ENCODE measurements around the gene NDUFS8.

The NDUFS8 gene

GRCh38 chr11:68074584-68075352 lies 44.3 kb downstream of the NDUFS8 start:
- no peak for DNase-seq (ENCODE audit: low read depth)
- TF ChIP-seq, protein P1, sequence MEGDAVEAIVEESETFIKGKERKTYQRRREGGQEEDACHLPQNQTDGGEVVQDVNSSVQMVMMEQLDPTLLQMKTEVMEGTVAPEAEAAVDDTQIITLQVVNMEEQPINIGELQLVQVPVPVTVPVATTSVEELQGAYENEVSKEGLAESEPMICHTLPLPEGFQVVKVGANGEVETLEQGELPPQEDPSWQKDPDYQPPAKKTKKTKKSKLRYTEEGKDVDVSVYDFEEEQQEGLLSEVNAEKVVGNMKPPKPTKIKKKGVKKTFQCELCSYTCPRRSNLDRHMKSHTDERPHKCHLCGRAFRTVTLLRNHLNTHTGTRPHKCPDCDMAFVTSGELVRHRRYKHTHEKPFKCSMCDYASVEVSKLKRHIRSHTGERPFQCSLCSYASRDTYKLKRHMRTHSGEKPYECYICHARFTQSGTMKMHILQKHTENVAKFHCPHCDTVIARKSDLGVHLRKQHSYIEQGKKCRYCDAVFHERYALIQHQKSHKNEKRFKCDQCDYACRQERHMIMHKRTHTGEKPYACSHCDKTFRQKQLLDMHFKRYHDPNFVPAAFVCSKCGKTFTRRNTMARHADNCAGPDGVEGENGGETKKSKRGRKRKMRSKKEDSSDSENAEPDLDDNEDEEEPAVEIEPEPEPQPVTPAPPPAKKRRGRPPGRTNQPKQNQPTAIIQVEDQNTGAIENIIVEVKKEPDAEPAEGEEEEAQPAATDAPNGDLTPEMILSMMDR (IDR thresholded peaks at IDR 0.05; ENCODE audit: insufficient read depth, low read depth, low read length, missing control alignments): no peak
- H3K4me3 ChIP-seq (ENCODE audit: low read length): no peak overlapping the region

GRCh38 chr11:68076371-68077042 lies 46.0 kb downstream of the NDUFS8 start:
- H3K4me3 ChIP-seq (ENCODE audit: low read length): no peak overlapping the region
- TF ChIP-seq, protein P1 (IDR thresholded peaks at IDR 0.05; ENCODE audit: insufficient read depth, low read depth, low read length, missing control alignments): no peak
- no peak for DNase-seq (ENCODE audit: low read depth)

DNA sequence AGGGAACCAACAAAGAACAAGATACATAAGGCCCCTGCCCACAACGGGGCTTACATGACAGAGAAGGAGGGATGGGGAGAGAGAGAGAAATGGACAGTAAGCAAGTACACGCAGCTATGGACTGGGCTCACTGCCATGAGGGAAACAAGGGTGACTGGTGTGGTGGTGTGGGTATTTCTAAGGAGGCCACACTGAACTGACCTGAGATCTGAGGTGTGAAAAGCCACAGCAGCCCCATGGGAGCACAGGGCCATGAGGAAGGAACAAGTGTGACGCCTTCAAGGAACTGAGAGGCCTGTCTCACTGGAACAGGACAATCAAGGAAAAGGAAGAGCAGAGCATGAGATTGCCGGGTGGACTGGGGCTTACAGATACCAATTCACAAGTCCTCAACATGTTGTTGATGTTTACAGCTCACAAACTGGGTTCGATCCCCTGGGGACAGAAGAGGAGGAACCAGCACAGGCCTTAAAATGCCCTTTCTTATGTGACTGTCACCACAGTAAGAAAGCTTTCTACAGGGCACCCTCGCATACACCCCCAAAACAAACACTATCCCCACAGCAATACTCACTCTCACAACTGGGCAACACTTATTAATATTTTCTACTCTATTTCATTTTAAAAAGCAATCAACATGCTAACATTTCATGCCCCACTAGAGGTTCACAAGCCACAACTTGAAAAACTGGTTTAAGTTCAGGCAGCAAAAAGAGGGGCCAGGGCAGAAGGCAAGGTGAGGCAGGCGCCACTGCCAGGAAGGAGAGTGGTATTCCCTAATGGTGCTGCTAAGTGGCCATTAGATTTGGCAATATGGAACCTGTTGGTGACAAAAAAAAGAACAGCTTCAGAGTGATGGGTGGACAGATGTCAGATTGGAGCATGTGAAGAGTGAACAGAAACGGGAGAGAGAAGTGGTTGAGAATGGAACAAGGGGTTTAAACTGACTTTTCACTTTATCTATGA lies 47.4 kb downstream of the NDUFS8 start:
- H3K4me3 ChIP-seq (ENCODE audit: low read length): no peak overlapping the region
- DNase-seq (ENCODE audit: low read depth): peak; percentile 25
- TF ChIP-seq, protein P1 (IDR thresholded peaks at IDR 0.05; ENCODE audit: insufficient read depth, low read depth, low read length, missing control alignments): no peak

DNA sequence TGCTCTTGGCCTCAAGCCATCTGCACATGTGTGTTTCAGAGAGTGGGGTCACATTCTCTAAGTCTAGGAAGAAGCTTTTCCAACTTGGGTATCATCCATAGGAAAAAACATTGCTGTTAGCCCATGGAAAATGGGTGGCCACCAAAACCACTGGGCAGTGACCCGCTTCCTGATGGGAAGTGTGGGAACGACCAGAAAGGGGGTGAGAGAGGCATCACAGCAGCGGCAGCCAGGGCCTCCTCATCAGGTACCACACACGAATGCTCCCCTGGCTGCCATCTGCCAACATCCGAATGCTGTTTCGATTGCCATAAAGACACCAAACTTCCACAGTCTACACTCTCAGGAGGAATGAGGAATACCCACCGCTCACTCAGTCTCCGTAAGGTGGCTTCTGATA lies 50.4 kb downstream of the NDUFS8 start:
- TF ChIP-seq, protein P1 (IDR thresholded peaks at IDR 0.05; ENCODE audit: insufficient read depth, low read depth, low read length, missing control alignments): no peak
- H3K4me3 ChIP-seq (ENCODE audit: low read length): no peak overlapping the region
- DNase-seq (ENCODE audit: low read depth): no peak

GRCh38 chr11:68081691-68082090 lies 51.2 kb downstream of the NDUFS8 start:
- TF ChIP-seq, protein P1 (IDR thresholded peaks at IDR 0.05; ENCODE audit: insufficient read depth, low read depth, low read length, missing control alignments): no peak
- H3K4me3 ChIP-seq (ENCODE audit: low read length): no peak overlapping the region
- peak; percentile 60 for DNase-seq (ENCODE audit: low read depth)

- TF ChIP-seq, protein P1 (IDR thresholded peaks at IDR 0.05; ENCODE audit: insufficient read depth, low read depth, low read length, missing control alignments): no peak
- DNase-seq (ENCODE audit: low read depth): no peak
- H3K4me3 ChIP-seq (ENCODE audit: low read length): no peak overlapping the region
Measured at GRCh38 chr11:68082481-68082880, 52.0 kb downstream of the NDUFS8 start.
